Activated T-helper 1 cell treated with anti-CD3 and anti-CD28 coated beads, Interleukin-2, amount 50 U/mL, for 16 hours (primary cell): ENCODE data around the gene IFNLR1.

ENCODE experiments used
- DNase-seq, 2 donors: peaks; one replicate each; pipeline ENCODE4 v3.0.0-alpha.2; 2020; ENCODE audit warnings: low read depth in 1 of 2, low spot score in 1 of 2

Gene IFNLR1

DNA sequence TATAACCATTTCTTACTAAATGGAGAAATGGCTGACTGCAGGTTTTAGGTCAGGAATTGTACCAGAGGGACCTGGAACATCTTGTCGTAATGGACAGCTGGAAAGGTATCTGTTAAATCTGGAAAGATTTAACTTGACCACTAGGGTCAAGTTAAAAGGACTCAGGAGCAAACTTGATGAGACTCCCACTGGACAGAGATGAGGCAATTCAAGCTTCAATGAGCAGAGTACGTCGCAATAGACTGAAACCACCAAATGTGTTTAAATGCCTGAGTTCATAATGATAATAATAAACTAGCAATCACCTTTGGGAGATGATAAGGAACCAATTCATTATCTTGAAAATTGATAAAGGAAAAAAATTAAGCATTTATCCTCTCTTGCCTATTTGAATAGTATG is 8.7 kb downstream of the IFNLR1 start:
- no peak for DNase-seq

- DNase-seq: no peak
These were observed 9.9 kb downstream of the IFNLR1 start for GRCh38 chr1:24177161-24177560.

- DNase-seq: no peak
These were observed 11.9 kb downstream of the IFNLR1 start for GRCh38 chr1:24175033-24175755.

- no peak for DNase-seq
These were observed 13.2 kb downstream of the IFNLR1 start for GRCh38 chr1:24173638-24174575.

DNA sequence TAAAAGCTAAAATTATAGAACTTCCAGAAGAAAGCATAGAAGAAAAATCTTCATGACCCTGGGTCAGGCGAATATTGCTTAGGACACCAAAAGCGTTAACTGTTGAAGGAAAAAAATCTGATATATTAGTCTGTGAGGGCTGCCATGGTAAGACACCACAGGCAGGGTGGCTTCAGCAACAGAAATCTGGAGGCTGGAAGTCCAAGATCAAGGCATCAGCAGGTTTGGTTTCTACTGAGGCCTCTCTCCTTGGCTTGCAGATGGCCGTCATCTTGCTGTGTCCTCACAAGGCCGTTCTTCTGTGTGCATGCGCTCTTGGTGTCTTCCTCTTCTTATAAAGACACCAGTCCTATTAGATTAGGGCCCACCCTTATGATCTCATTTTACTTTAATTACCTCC is 14.5 kb downstream of the IFNLR1 start:
- DNase-seq: no peak

DNA sequence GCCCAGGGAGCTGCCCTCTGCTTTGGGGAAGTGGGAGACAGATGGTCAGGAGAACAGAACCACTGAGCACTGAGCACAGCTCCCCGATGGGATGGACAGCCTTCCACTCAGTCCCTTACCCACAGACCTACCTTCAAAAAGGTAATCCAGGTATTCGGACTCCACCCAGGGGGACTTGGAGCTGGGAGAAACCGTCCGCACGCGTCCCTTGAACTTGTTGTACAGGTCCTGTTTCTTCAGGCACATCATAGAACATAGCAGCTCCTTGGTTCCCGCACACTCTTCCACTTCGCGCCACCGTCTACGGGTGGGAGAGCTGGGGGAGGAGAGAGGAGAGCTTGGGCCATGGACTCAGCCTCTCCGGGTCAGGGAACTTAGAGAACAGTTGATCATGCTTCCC is 17.8 kb downstream of the IFNLR1 start:
- no peak for DNase-seq

GRCh38 chr1:24168245-24168644 is 18.8 kb downstream of the IFNLR1 start:
- DNase-seq: no peak

GRCh38 chr1:24167008-24167407 is 20.1 kb downstream of the IFNLR1 start:
- DNase-seq: no peak

GRCh38 chr1:24165500-24165899 is 21.6 kb downstream of the IFNLR1 start:
- no peak for DNase-seq

- DNase-seq: no peak
These were observed 23.1 kb downstream of the IFNLR1 start for GRCh38 chr1:24164004-24164403.

DNA sequence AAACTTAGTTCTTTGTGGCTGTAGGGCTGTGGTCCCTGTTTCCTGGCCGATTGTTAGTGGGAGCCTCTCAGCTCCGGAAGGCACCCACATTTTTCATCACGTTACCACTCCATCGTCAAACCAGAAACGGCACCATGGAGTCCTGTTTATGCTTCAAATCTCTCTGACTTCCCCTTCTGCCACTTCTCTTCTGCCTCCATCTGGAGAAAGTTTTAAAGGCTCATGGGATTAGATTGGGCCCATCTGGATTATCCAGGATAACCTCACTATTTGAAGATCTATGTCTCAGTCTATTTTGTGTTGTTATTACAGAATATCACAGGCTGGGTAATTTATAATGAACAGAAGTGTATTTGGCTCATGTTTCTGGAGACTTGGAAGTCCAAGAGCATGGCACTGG is 24.9 kb downstream of the IFNLR1 start:
- DNase-seq: no peak

- DNase-seq: no peak
These were observed 25.8 kb downstream of the IFNLR1 start for GRCh38 chr1:24161270-24161669.

DNA sequence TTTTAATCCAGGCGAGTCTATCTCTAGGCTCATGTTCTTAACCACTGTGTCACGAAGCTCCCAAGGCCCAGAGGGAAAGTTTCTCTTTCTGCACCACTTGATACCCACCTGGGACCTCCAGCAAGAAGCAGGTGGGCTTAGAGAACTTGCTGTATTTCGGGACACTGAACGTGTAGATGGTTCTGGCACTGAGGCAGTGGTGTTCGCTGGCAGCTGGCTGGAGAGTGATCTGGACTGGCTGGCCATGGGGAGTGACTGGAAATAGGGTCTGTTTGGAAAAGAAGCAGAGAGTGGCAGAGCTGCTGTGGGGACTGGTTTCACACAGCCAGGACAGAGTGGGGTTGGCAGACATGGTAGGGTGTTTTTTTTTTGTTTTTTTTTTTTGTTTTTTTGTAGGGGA is 27.7 kb downstream of the IFNLR1 start:
- no peak for DNase-seq

- no peak for DNase-seq
These were observed 29.1 kb downstream of the IFNLR1 start for GRCh38 chr1:24157918-24158481.

GRCh38 chr1:24156542-24157260 is 30.4 kb downstream of the IFNLR1 start:
- DNase-seq: no peak

DNA sequence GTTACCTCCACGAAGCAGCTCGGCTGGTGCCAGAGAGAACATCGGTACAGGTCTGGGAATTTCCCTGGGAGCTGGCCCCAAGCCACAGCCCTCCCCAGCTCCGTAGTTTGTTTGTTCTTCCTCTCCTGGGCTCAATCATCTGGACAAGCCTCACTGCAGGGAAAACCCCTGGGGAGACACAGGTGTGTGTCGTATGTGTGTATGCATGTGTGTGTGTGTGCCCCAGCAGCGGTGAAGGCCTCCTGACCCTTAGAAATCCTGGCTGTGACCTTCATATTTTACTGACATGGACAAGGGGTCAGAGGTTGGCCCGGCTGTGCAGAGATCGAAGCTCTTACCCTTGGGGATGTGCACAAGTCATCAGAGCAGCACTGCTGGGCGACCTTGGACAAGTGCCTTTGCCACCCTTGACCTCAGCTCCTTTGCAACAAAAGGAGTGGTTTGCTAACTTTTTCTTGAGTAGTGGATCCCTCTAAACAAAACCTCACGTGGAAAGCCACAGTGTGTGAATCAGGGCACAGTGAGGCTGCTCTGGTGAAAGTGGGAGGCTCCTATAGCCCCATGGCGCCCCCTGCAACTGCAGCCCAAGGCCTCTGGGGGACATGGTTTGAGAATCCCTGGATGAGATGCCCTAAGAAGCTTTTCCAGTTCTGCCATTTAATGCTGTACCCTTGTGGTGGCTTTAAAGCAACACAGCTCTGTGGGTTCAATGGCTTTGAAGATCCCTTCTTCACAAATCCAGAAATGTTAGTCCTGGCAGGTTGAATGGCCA is 31.9 kb downstream of the IFNLR1 start:
- DNase-seq: no peak

GRCh38 chr1:24154215-24154614 is 32.9 kb downstream of the IFNLR1 start:
- no peak for DNase-seq

- no peak for DNase-seq
These were observed 34.2 kb downstream of the IFNLR1 start for GRCh38 chr1:24152631-24153494.

GRCh38 chr1:24151175-24151533 is 35.9 kb downstream of the IFNLR1 start:
- DNase-seq: no peak
